Sigmoid colon (tissue), 7 donors: ENCODE measurements around the gene HMCN2. TPM values are rescaled to one million over a fixed set of nuclear protein-coding genes. Genes with fewer than 3 reads are reported as not detected.

ENCODE experiments used
- DNase-seq: peaks from one replicate; pipeline ENCODE4 v3.0.0-alpha.2; 2019
- H3K27ac ChIP-seq, 4 donors: fragments of 200-600 bp; sonication (generic); one replicate each; pipeline ENCODE4 v1.5.1; 2016 to 2019; ENCODE audit warnings: mild to moderate bottlenecking in 1 of 4
- H3K27me3 ChIP-seq, 3 donors: fragments of 200-600 bp; sonication (generic); one replicate each; pipeline ENCODE4 v1.5.1; 2019; ENCODE audit warnings: mild to moderate bottlenecking in 1 of 3
- H3K36me3 ChIP-seq, 4 donors: fragments of 200-600 bp; sonication (generic); one replicate each; pipeline ENCODE4 v1.5.1; 2016 to 2019
- H3K4me1 ChIP-seq, 4 donors: fragments of 200-600 bp; sonication (generic); one replicate each; pipeline ENCODE4 v1.5.1; 2017 to 2019
- H3K4me3 ChIP-seq, 4 donors: fragments of 200-600 bp; sonication (generic); one replicate each; pipeline ENCODE4 v1.5.1; 2017 to 2019; ENCODE audit warnings: mild to moderate bottlenecking in 2 of 4, moderate library complexity in 1 of 4
- H3K9me3 ChIP-seq, 4 donors: fragments of 200-600 bp in 3 of 4; sonication (generic) in 3 of 4; one replicate each; pipeline versions ENCODE4 v1.5.1 to v1.6.1; 2013 to 2019
- CTCF ChIP-seq, 4 experiments: fragments of 450-650 bp in 3 of 4; fragments of 200-600 bp in 1 of 4; IDR thresholded peaks; one replicate each; pipeline ENCODE4 v1.5.1; 2016 to 2019; ENCODE audit warnings: antibody characterized with exemption in 4 of 4, mild to moderate bottlenecking in 3 of 4, moderate library complexity in 2 of 4
- EP300 ChIP-seq, 4 donors: sonication (generic); formaldehyde crosslinking; IDR thresholded peaks; one replicate each; pipeline ENCODE4 v1.6.1; 2017; ENCODE audit warnings: antibody characterized with exemption in 4 of 4
- POLR2A ChIP-seq, 2 donors: fragments of 450-650 bp; IDR thresholded peaks; one replicate each; pipeline ENCODE4 v1.6.1; 2016; ENCODE audit warnings: antibody characterized with exemption in 2 of 2, mild to moderate bottlenecking in 2 of 2, moderate library complexity in 2 of 2
- POLR2AphosphoS5 ChIP-seq, 4 donors: sonication (generic); formaldehyde crosslinking; IDR thresholded peaks; one replicate each; pipeline ENCODE4 v1.6.1; 2017; ENCODE audit warnings: antibody characterized with exemption in 4 of 4
- WGBS, 2 donors: extraction: QIAGEN DNeasy Blood & Tissue Kit; methylation state at CpG; one replicate each; pipeline ENCODE4 v1.1.7; 2013; 5-methylcytosine and 5-hydroxymethylcytosine counted together
- intact Hi-C: fragments of 100-400 bp; cut with DNase I; formaldehyde crosslinking; loops from one replicate; pipeline ENCODE4 v1.15.1; 2023
- polyA plus RNA-seq, 3 donors: library from polyadenylated mRNA; stranded (reverse); fragments of 200-250 nt; gene quantifications; one replicate each; pipeline ENCODE4 v1.2.3, GENCODE V29; 2013
- total RNA-seq, 4 donors: library from RNA; depleted of rRNA; stranded (reverse); fragments of >200 nt; gene quantifications; one replicate each; pipeline ENCODE4 v1.1.0, GENCODE V29; 2016
- donor health status: healthy with polysubstance abuse.
- donor health status: Bipolar disorder and iron deficiency.
- donor health status: healthy.

HMCN2 gene
- total and polyA plus RNA-seq, 7 donors = 3.6 to 106 (median 13.2) TPM

- 92 to 97% methylated on average over 1 of the region's 1 CpG for WGBS, 2 donors
- intact Hi-C loops = no loop called here
Observed at GRCh38 chr9:130344366-130344765, 78.8 kb downstream of the HMCN2 start.

GRCh38 chr9:130345009-130345896 lies 79.7 kb downstream of the HMCN2 start:
- intact Hi-C loops = loop anchor here (1.0 kb wide), 1 partner anchor 237 kb away; no protein-coding TSS in a partner anchor
- no peak overlapping the region for H3K4me3 ChIP-seq
- 77 to 84% methylated on average over 9 of the region's 9 CpGs for WGBS, 2 donors
- DNase-seq = no peak
- H3K4me1 ChIP-seq = peaks cover 0 to 23% (median 12%) of the 10 kb centered on the region in 4 donors
- H3K36me3 ChIP-seq = peaks cover 0 to 3% (median 0%) of the 10 kb centered on the region in 4 donors
- peak overlapping the region in 1 of 4 donors; percentile 0 for H3K27ac ChIP-seq
- H3K9me3 ChIP-seq = no peaks in the 10 kb centered on the region
- H3K27me3 ChIP-seq = no peaks in the 10 kb centered on the region
- TF ChIP-seq POLR2A (IDR thresholded peaks at IDR 0.05) = no peak
- TF ChIP-seq POLR2AphosphoS5 (IDR thresholded peaks at IDR 0.05) = no peak
- TF ChIP-seq CTCF (IDR thresholded peaks at IDR 0.05) = no peak
- TF ChIP-seq EP300 (IDR thresholded peaks at IDR 0.05) = no peak

More at GRCh38 chr9:130344366-130344765, 78.8 kb downstream of the HMCN2 start:
- H3K27me3 ChIP-seq = no peaks in the 10 kb centered on the region
- no peaks in the 10 kb centered on the region for H3K9me3 ChIP-seq
- peaks cover 0 to 9% (median 0%) of the 10 kb centered on the region in 4 donors for H3K36me3 ChIP-seq
- H3K4me1 ChIP-seq = peaks cover 0 to 23% (median 12%) of the 10 kb centered on the region in 4 donors
- TF ChIP-seq POLR2A (IDR thresholded peaks at IDR 0.05) (no peak), CTCF (IDR thresholded peaks at IDR 0.05) (no peak), POLR2AphosphoS5 (IDR thresholded peaks at IDR 0.05) (no peak), EP300 (IDR thresholded peaks at IDR 0.05) (no peak)
- H3K4me3 ChIP-seq = no peak overlapping the region
- H3K27ac ChIP-seq = no peak overlapping the region
- no peak for DNase-seq

- Histone ChIP-seq H3K27ac (peak overlapping the region in 1 of 4 donors; percentile 0), H3K27me3 (no peaks in the 10 kb centered on the region), H3K36me3 (peaks cover 0 to 2% (median 0%) of the 10 kb centered on the region in 4 donors), H3K9me3 (no peaks in the 10 kb centered on the region), H3K4me1 (peaks cover 0 to 22% (median 12%) of the 10 kb centered on the region in 4 donors), H3K4me3 (no peak overlapping the region)
- TF ChIP-seq POLR2A (IDR thresholded peaks at IDR 0.05) (no peak), CTCF (IDR thresholded peaks at IDR 0.05) (no peak), EP300 (IDR thresholded peaks at IDR 0.05) (no peak), POLR2AphosphoS5 (IDR thresholded peaks at IDR 0.05) (no peak)
- intact Hi-C loops = loop anchor here (1.0 kb wide), 1 partner anchor 238 kb away; no protein-coding TSS in a partner anchor
- DNase-seq = no peak
- WGBS, 2 donors = 81 to 85% methylated on average over 13 of the region's 13 CpGs
Observed at GRCh38 chr9:130345897-130346385, 80.4 kb downstream of the HMCN2 start.

- TF ChIP-seq POLR2A (IDR thresholded peaks at IDR 0.05) = no peak
- no peak for TF ChIP-seq CTCF (IDR thresholded peaks at IDR 0.05)
- no peak for TF ChIP-seq POLR2AphosphoS5 (IDR thresholded peaks at IDR 0.05)
- TF ChIP-seq EP300 (IDR thresholded peaks at IDR 0.05) = no peak
- H3K4me3 ChIP-seq = no peak overlapping the region
- intact Hi-C loops = no loop called here
Observed at GRCh38 chr9:130346431-130346830, 80.9 kb downstream of the HMCN2 start.

More at GRCh38 chr9:130346431-130346830, 80.9 kb downstream of the HMCN2 start:
- H3K4me1 ChIP-seq = peaks cover 0 to 18% (median 12%) of the 10 kb centered on the region in 4 donors
- no peak for DNase-seq
- H3K36me3 ChIP-seq = peaks cover 0 to 7% (median 0%) of the 10 kb centered on the region in 4 donors
- H3K27ac ChIP-seq = peak overlapping the region in 1 of 4 donors; percentile 7
- H3K27me3 ChIP-seq = no peaks in the 10 kb centered on the region
- 74 to 77% methylated on average over 14 of the region's 14 CpGs for WGBS, 2 donors
- H3K9me3 ChIP-seq = no peaks in the 10 kb centered on the region
